Stomach (tissue), 4 donors: ENCODE results near the gene ZMYND8.

Source experiments
- CTCF ChIP-seq, 7 experiments: fragments of 450-650 bp in 4 of 7; fragments of 200-600 bp in 3 of 7; sonication (generic) in 3 of 7; IDR thresholded peaks; one replicate each; pipeline ENCODE4 v1.5.1; 2016 to 2019; ENCODE audit warnings: antibody characterized with exemption in 7 of 7, control low read depth in 2 of 7, mild to moderate bottlenecking in 1 of 7
- POLR2A ChIP-seq, 4 donors: fragments of 450-650 bp; IDR thresholded peaks; one replicate each; pipeline ENCODE4 v1.6.1; 2016; ENCODE audit warnings: antibody characterized with exemption in 4 of 4, control low read depth in 2 of 4, mild to moderate bottlenecking in 1 of 4, moderate library complexity in 1 of 4
- POLR2AphosphoS5 ChIP-seq, 3 donors: sonication (generic); formaldehyde crosslinking; IDR thresholded peaks; one replicate each; pipeline ENCODE4 v1.6.1; 2016; ENCODE audit warnings: antibody characterized with exemption in 3 of 3

GRCh38 chr20:47165376-47165865 lies 191.1 kb downstream of the ZMYND8 start:
- TF ChIP-seq POLR2A (IDR thresholded peaks at IDR 0.05) (no peak), CTCF (IDR thresholded peaks at IDR 0.05) (no peak), POLR2AphosphoS5 (IDR thresholded peaks at IDR 0.05) (no peak)
